Omental fat pad (tissue), 4 donors: Measurements from ENCODE around the gene DHRSX. TPM values are rescaled to one million over a fixed set of nuclear protein-coding genes. Genes with fewer than 3 reads are reported as not detected.
"Not testable (repeated sequence)": the region's sequence is repeated elsewhere in the genome, so short reads cannot be mapped to it uniquely, and the experiment has no call there.

Source experiments
- ATAC-seq: fragments of 150-250 bp; one replicate; pipeline ENCODE4 v1.9.1; 2016; ENCODE audit warnings: mild to moderate bottlenecking, moderate library complexity; ENCODE audit not compliant: low FRiP score
- DNase-seq: peaks from one replicate; pipeline ENCODE4 v3.0.0-alpha.2; 2019; ENCODE audit warnings: low spot score
- total RNA-seq, 4 donors: library from RNA; depleted of rRNA; stranded (reverse); fragments of >200 nt; gene quantifications; one replicate each; pipeline ENCODE4 v1.1.0, GENCODE V29; 2016
- TF ChIP-seq, protein P1 (sequence below), 3 donors: fragments of 450-650 bp; IDR thresholded peaks; one replicate each; pipeline ENCODE4 v1.5.1; 2016 to 2017; ENCODE audit warnings: antibody characterized with exemption in 3 of 3, mild to moderate bottlenecking in 3 of 3, moderate library complexity in 2 of 3

Gene DHRSX
- total RNA-seq, 4 donors from 2014 or later, result 18.6 to 34.2 (median 21.4) TPM

DNA sequence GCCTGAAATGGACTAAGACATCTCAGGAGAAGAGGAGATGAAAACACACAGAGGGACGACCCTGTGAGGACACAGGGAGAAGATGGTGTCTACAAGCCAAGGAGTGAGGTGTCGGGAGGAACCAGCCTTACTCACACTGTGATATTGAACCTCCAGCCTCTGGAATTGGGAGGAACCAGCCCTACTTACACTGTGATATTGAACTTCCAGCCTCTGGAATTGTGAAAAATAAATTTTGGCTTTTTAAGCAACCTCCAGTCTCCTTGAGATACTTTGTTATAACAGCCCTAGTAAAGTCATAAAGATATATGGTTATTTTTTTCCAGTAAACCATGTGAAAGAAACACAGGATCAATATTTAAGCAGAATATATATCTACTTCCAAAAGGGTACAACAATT is 76.5 kb downstream of the DHRSX start:
- no peak for ATAC-seq
- TF ChIP-seq, protein P1, sequence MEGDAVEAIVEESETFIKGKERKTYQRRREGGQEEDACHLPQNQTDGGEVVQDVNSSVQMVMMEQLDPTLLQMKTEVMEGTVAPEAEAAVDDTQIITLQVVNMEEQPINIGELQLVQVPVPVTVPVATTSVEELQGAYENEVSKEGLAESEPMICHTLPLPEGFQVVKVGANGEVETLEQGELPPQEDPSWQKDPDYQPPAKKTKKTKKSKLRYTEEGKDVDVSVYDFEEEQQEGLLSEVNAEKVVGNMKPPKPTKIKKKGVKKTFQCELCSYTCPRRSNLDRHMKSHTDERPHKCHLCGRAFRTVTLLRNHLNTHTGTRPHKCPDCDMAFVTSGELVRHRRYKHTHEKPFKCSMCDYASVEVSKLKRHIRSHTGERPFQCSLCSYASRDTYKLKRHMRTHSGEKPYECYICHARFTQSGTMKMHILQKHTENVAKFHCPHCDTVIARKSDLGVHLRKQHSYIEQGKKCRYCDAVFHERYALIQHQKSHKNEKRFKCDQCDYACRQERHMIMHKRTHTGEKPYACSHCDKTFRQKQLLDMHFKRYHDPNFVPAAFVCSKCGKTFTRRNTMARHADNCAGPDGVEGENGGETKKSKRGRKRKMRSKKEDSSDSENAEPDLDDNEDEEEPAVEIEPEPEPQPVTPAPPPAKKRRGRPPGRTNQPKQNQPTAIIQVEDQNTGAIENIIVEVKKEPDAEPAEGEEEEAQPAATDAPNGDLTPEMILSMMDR (IDR thresholded peaks at IDR 0.05), result no peak
- no peak for DNase-seq

DNA sequence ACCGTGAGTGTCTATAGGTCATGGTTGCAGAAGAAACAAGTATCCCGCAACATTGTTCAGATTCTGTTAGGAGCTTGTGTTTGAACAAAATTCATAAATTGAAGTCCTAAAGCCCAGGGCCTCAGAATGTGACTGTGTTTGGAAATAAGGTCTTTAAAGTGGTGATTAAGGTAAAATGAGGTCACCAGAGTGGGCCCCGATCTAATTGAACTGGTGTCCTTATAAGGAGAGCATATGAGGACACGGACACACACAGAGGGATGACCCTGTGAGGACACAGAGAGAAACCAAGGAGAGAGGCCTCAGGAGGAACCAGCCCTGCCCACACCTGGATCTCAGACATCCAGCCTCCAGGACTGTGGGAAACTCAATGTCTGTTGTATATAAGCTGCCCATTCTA is 76.9 kb downstream of the DHRSX start:
- TF ChIP-seq, protein P1 (IDR thresholded peaks at IDR 0.05), result no peak
- ATAC-seq (no peak), DNase-seq (no peak)

DNA sequence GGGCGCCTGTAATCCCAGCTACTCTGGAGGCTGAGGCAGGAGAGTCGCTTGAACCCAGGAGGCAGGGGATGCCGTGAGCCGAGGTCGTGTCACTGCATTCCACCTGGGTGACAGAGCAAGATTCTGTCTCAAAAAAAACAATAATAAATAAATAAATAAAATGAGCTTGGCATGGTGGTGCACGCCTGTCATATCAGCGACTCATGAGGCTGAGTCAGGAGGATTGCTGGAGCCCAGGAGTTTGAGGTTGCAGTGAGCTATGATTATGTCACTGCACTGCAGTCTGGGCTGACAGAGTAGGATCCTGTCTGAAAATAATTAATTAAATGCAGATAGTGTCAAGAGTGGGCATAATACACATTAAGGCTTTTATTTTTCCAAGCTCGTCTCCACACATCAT is 77.5 kb downstream of the DHRSX start:
- DNase-seq (no peak), ATAC-seq (no peak)

DNA sequence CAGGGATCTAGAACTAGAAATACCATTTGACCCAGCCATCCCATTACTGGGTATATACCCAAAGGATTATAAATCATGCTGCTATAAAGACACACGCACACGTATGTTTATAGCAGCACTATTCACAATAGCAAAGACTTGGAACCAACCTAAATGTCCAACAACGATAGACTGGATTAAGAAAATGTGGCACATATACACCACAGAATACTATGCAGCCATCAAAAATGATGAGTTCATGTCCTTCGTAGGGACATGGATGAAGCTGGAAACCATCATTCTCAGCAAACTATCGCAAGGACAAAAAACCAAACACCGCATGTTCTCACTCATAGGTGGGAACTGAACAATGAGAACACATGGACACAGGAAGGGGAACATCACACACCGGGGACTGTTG is 81.4 kb downstream of the DHRSX start:
- DNase-seq, ATAC-seq: not testable (repeated sequence)

More for the DNA sequence above, 77.5 kb downstream of the DHRSX start:
- TF ChIP-seq, protein P1 (IDR thresholded peaks at IDR 0.05), result no peak

DNA sequence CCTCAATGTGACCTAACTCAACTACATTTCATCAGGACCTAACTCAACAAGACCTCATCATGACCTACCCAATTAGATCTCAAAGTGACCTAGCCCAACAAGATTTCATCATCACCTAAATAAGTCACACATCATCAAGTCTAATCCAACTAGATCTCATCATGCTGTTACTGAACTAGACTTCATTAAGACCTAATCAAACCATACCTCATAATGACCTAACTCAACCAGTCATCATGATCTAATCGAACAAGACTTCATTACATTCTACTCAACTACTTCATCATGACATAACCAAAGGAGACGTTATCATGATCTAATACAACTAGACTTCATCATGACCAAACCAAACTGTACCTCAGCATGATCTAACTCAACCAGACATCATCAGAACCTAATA is 82.8 kb downstream of the DHRSX start:
- ATAC-seq (no peak), DNase-seq (no peak)
- TF ChIP-seq, protein P1 (IDR thresholded peaks at IDR 0.05), result no peak

DNA sequence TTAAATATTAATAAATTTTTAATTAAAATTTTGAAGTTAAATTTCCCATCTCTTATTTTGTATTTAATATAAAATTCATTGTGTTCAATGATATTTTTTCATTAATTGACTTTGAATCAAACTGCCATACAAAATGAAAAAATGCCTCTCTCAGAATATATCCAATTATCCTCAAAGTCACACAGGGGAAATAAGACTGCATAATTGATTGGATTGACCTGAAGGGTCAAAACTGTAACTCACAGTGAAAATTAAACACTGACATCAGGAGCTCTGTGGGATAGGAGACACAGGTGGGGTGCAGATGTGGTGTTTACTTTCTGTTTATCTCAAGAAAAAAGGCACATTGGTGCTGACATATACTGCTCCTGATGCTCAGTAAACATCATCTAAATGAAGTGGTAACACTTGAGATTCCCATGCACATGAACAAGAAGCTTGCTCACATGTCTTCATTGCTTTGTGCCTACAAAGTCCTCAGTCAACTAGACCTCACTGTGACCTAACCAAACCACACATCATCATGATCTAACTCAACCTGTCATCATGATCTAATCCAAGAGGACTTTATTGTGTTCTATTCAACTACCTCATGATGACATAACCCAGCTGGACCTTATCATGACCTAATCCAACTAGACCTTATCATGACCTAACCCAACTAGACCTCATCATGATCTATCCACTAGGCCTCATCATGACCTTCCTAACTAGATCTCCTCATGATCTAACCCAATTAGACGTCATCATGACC is 83.7 kb downstream of the DHRSX start:
- ATAC-seq (no peak), DNase-seq (no peak)
- TF ChIP-seq, protein P1 (IDR thresholded peaks at IDR 0.05), result no peak

DNA sequence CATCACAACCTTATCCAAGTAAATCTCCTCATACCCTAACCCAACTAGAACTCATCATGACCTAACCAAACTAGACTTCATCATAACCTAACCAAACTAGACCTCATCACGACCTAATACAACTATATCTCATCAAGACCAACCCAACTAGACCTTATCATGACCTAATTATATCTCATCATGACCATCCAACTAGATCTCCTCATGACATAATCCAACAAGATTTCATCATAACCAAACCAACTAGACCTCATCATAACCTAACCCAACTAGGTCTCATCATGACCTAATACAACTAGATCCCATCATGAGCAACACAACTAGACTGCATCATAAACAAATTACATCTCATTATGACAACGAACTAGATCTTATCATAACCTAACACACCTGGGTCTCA is 86.4 kb downstream of the DHRSX start:
- TF ChIP-seq, protein P1 (IDR thresholded peaks at IDR 0.05), result no peak
- DNase-seq (no peak), ATAC-seq (no peak)
